Liver (tissue), 9 donors: ENCODE data around the gene MECR. TPM values are rescaled to one million over a fixed set of nuclear protein-coding genes. Genes with fewer than 3 reads are reported as not detected.

Experiments
- DNase-seq: peaks from one replicate; pipeline ENCODE4 v3.0.0-alpha.2; 2017; ENCODE audit warnings: low spot score
- H3K27ac ChIP-seq, 2 donors: one replicate each; pipeline ENCODE4 v1.7.0; 2013; ENCODE audit warnings: inconsistent platforms in 2 of 2, low read length in 2 of 2, control low read depth in 1 of 2, low read depth in 1 of 2, mild to moderate bottlenecking in 1 of 2
- H3K27me3 ChIP-seq, 4 donors: one replicate each; pipeline versions ENCODE4 v1.6.1 to v1.7.0; 2013; ENCODE audit warnings: low read length in 3 of 4, inconsistent platforms in 1 of 4, mild to moderate bottlenecking in 1 of 4, moderate library complexity in 1 of 4; ENCODE audit not compliant: control insufficient read depth in 4 of 4, insufficient read depth in 4 of 4
- H3K36me3 ChIP-seq, 4 donors: one replicate each; pipeline versions ENCODE4 v1.6.1 to v1.7.0; 2013; ENCODE audit warnings: low read length in 3 of 4, mild to moderate bottlenecking in 3 of 4, low read depth in 1 of 4, moderate library complexity in 1 of 4; ENCODE audit not compliant: control insufficient read depth in 4 of 4, insufficient read depth in 3 of 4
- H3K4me1 ChIP-seq, 4 donors: one replicate each; pipeline versions ENCODE4 v1.6.1 to v1.7.0; 2013; ENCODE audit warnings: low read length in 3 of 4, mild to moderate bottlenecking in 3 of 4, moderate library complexity in 1 of 4; ENCODE audit not compliant: control insufficient read depth in 4 of 4, insufficient read depth in 4 of 4
- H3K4me3 ChIP-seq, 3 donors: one replicate each; pipeline versions ENCODE4 v1.6.1 to v1.7.0; 2013; ENCODE audit warnings: low read length in 3 of 3, control low read depth in 1 of 3, low read depth in 1 of 3, mild to moderate bottlenecking in 1 of 3
- H3K9ac ChIP-seq, 2 donors: one replicate each; pipeline ENCODE4 v1.7.0; 2013; ENCODE audit warnings: low read length in 2 of 2, mild to moderate bottlenecking in 2 of 2, moderate library complexity in 2 of 2, control low read depth in 1 of 2, low read depth in 1 of 2
- H3K9me3 ChIP-seq, 4 donors: one replicate each; pipeline versions ENCODE4 v1.6.1 to v1.7.0; 2013; ENCODE audit warnings: low read length in 3 of 4; ENCODE audit not compliant: control insufficient read depth in 4 of 4
- EGR1 ChIP-seq, 2 donors: IDR thresholded peaks; 2 replicates each; pipeline ENCODE4 v1.6.1; 2016 to 2018; ENCODE audit warnings: antibody characterized with exemption in 2 of 2, low read depth in 2 of 2
- FOXA1 ChIP-seq: IDR thresholded peaks from 2 replicates; pipeline ENCODE4 v1.6.1; 2016; ENCODE audit warnings: antibody characterized with exemption
- FOXA2 ChIP-seq: IDR thresholded peaks from 2 replicates; pipeline ENCODE4 v1.6.1; 2016; ENCODE audit warnings: antibody characterized with exemption
- HNF4A ChIP-seq, 2 donors: conservative IDR thresholded peaks; 2 replicates each; pipeline ENCODE4 v1.6.1; 2016; ENCODE audit warnings: antibody characterized with exemption in 2 of 2, mild to moderate bottlenecking in 2 of 2
- HNF4G ChIP-seq: IDR thresholded peaks from 2 replicates; pipeline ENCODE4 v1.6.1; 2016; ENCODE audit warnings: antibody characterized with exemption
- JUND ChIP-seq, 2 donors: IDR thresholded peaks; 2 replicates each; pipeline ENCODE4 v1.6.1; 2016; ENCODE audit warnings: antibody characterized with exemption in 2 of 2
- NR2F2 ChIP-seq: IDR thresholded peaks from 2 replicates; pipeline ENCODE4 v1.6.1; 2016; ENCODE audit warnings: antibody characterized with exemption
- RAD21 ChIP-seq, 2 donors: IDR thresholded peaks; 2 replicates each; pipeline ENCODE4 v1.6.1; 2016; ENCODE audit warnings: antibody characterized with exemption in 2 of 2, mild to moderate bottlenecking in 2 of 2
- SP1 ChIP-seq: IDR thresholded peaks from 2 replicates; pipeline ENCODE4 v1.6.1; 2018; ENCODE audit warnings: antibody characterized with exemption, mild to moderate bottlenecking
- YY1 ChIP-seq: IDR thresholded peaks from 2 replicates; pipeline ENCODE4 v1.6.1; 2016; ENCODE audit warnings: antibody characterized with exemption, mild to moderate bottlenecking
- WGBS: extraction: QIAGEN DNeasy Blood & Tissue Kit; methylation state at CpG from one replicate; pipeline ENCODE4 v1.1.7; 2013; 5-methylcytosine and 5-hydroxymethylcytosine counted together
- polyA plus RNA-seq, 2 donors: library from polyadenylated mRNA; stranded (reverse) in 1 of 2; unstranded in 1 of 2; fragments of 200-250 nt in 1 of 2; fragments of >200 nt in 1 of 2; fragmentation: Nextera tagmentation in 1 of 2; extraction: Ambion mirVana in 1 of 2; gene quantifications; one replicate each; pipeline versions ENCODE4 v1.2.1 to v1.2.3, GENCODE V29; 2013 to 2015
- total RNA-seq, 2 donors: library from RNA; depleted of rRNA; stranded (reverse); fragments of >200 nt; gene quantifications; one replicate each; pipeline ENCODE4 v1.2.3, GENCODE V29; 2014
- TF ChIP-seq, protein P1 (sequence below): IDR thresholded peaks from 2 replicates; pipeline ENCODE4 v1.6.1; 2016; ENCODE audit warnings: antibody characterized with exemption
- TF ChIP-seq, protein P2 (sequence below): IDR thresholded peaks from 2 replicates; pipeline ENCODE4 v1.6.1; 2016; ENCODE audit warnings: antibody characterized with exemption
- TF ChIP-seq, protein P3 (sequence below): IDR thresholded peaks from 2 replicates; pipeline ENCODE4 v1.6.1; 2016; ENCODE audit warnings: antibody characterized with exemption, mild to moderate bottlenecking
- TF ChIP-seq, protein P4 (sequence below): fragments of 150-350 bp; IDR thresholded peaks from 2 replicates; pipeline ENCODE4 v1.5.1; 2017; ENCODE audit warnings: improper control_type of control experiment, low read depth, low read length; ENCODE audit not compliant: missing input control
- donor health status: healthy.
- donor health status: healthy.
- donor health status: healthy.
- donor health status: healthy.
- donor health status: healthy.

The MECR gene
- total and polyA plus RNA-seq, 4 donors: 7.5 to 19.9 (median 13.2) TPM

DNA sequence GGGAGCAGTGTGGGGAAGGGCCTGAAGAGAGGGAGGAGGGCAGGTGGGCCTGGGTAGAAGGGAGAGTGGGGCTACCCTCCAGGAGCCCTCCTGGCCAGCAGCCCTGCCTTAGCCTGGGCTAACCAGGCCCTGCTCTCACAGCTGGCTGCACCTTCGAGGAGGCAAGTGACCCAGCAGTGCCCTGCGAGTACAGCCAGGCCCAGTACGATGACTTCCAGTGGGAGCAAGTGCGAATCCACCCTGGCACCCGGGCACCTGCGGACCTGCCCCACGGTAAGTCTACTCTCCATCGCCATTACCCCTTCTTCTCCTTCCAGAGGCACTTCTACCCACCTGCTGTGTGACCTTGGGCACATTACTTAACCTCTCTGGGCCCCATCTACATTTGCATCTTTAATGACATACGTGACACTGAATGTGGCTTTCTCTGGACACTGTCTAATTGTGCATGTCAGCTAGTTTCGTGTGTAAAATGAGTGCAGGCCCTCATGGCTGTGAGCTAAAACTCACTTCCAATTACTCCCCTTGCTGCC is 24.5 kb upstream of the MECR start (continued):
- TF ChIP-seq, protein P1, sequence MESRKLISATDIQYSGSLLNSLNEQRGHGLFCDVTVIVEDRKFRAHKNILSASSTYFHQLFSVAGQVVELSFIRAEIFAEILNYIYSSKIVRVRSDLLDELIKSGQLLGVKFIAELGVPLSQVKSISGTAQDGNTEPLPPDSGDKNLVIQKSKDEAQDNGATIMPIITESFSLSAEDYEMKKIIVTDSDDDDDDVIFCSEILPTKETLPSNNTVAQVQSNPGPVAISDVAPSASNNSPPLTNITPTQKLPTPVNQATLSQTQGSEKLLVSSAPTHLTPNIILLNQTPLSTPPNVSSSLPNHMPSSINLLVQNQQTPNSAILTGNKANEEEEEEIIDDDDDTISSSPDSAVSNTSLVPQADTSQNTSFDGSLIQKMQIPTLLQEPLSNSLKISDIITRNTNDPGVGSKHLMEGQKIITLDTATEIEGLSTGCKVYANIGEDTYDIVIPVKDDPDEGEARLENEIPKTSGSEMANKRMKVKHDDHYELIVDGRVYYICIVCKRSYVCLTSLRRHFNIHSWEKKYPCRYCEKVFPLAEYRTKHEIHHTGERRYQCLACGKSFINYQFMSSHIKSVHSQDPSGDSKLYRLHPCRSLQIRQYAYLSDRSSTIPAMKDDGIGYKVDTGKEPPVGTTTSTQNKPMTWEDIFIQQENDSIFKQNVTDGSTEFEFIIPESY: no peak
- TF ChIP-seq HNF4A (conservative IDR thresholded peaks at IDR 0.05) (no peak), NR2F2 (no peak)

DNA sequence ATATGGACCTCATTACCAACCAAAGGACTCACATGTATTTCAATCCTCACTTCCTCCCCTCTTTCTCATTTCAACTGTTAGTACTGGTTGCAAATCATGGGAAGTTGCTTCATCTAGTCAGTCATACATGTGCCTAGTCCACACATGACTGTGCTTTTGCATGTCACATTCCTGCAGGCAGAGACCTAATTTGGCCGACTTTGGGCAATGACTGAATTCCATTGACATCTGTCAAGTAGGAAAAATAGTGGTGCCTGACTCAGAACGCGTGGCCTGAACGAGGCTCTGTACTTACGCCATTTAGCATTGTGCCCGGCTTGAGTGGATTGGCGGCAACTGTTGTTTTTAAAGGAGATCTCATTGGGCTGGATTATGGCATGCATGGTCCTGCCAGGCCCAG is 23.6 kb upstream of the MECR start:
- no peaks in the 10 kb centered on the region for H3K36me3 ChIP-seq
- no peak overlapping the region for H3K27ac ChIP-seq
- no peak for DNase-seq
- 96% methylated on average over 7 of the region's 7 CpGs for WGBS
- H3K4me3 ChIP-seq: no peak overlapping the region
- no peak overlapping the region for H3K9ac ChIP-seq
- H3K4me1 ChIP-seq: peaks cover 11 to 28% (median 14%) of the 10 kb centered on the region in 4 donors
- H3K9me3 ChIP-seq: no peaks in the 10 kb centered on the region
- H3K27me3 ChIP-seq: no peaks in the 10 kb centered on the region
- TF ChIP-seq HNF4A (conservative IDR thresholded peaks at IDR 0.05): no peak
- no peak for TF ChIP-seq FOXA1
- TF ChIP-seq, protein P2, sequence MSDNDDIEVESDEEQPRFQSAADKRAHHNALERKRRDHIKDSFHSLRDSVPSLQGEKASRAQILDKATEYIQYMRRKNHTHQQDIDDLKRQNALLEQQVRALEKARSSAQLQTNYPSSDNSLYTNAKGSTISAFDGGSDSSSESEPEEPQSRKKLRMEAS: no peak
- TF ChIP-seq SP1: no peak
- TF ChIP-seq RAD21 (IDR thresholded peaks at IDR 0.05): no peak
- no peak for TF ChIP-seq FOXA2
- no peak for TF ChIP-seq JUND (IDR thresholded peaks at IDR 0.05)
- TF ChIP-seq YY1: no peak
- TF ChIP-seq, protein P3, sequence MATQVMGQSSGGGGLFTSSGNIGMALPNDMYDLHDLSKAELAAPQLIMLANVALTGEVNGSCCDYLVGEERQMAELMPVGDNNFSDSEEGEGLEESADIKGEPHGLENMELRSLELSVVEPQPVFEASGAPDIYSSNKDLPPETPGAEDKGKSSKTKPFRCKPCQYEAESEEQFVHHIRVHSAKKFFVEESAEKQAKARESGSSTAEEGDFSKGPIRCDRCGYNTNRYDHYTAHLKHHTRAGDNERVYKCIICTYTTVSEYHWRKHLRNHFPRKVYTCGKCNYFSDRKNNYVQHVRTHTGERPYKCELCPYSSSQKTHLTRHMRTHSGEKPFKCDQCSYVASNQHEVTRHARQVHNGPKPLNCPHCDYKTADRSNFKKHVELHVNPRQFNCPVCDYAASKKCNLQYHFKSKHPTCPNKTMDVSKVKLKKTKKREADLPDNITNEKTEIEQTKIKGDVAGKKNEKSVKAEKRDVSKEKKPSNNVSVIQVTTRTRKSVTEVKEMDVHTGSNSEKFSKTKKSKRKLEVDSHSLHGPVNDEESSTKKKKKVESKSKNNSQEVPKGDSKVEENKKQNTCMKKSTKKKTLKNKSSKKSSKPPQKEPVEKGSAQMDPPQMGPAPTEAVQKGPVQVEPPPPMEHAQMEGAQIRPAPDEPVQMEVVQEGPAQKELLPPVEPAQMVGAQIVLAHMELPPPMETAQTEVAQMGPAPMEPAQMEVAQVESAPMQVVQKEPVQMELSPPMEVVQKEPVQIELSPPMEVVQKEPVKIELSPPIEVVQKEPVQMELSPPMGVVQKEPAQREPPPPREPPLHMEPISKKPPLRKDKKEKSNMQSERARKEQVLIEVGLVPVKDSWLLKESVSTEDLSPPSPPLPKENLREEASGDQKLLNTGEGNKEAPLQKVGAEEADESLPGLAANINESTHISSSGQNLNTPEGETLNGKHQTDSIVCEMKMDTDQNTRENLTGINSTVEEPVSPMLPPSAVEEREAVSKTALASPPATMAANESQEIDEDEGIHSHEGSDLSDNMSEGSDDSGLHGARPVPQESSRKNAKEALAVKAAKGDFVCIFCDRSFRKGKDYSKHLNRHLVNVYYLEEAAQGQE: no peak
- TF ChIP-seq HNF4G: no peak
- TF ChIP-seq, protein P4, sequence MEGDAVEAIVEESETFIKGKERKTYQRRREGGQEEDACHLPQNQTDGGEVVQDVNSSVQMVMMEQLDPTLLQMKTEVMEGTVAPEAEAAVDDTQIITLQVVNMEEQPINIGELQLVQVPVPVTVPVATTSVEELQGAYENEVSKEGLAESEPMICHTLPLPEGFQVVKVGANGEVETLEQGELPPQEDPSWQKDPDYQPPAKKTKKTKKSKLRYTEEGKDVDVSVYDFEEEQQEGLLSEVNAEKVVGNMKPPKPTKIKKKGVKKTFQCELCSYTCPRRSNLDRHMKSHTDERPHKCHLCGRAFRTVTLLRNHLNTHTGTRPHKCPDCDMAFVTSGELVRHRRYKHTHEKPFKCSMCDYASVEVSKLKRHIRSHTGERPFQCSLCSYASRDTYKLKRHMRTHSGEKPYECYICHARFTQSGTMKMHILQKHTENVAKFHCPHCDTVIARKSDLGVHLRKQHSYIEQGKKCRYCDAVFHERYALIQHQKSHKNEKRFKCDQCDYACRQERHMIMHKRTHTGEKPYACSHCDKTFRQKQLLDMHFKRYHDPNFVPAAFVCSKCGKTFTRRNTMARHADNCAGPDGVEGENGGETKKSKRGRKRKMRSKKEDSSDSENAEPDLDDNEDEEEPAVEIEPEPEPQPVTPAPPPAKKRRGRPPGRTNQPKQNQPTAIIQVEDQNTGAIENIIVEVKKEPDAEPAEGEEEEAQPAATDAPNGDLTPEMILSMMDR: no peak
- no peak for TF ChIP-seq EGR1 (IDR thresholded peaks at IDR 0.05; ENCODE audit: low read depth in 2 of 2)
- TF ChIP-seq, protein P1: no peak
